HCT116 (cell line): ENCODE results near the gene SYNDIG1. TPM values are rescaled to one million over a fixed set of nuclear protein-coding genes. Genes with fewer than 3 reads are reported as not detected.

ENCODE experiments used
- ATAC-seq: fragments of 200-7000 bp; cut with Tn5 transposase; 2 replicates; pipeline ENCODE4 v1.9.1; 2020; ENCODE audit warnings: mild to moderate bottlenecking, moderate library complexity
- BruUV-seq: library from RNA; stranded (reverse); fragments of 400-500 nt; replicated peaks from 2 replicates; lab custom pipeline; 2021; lab: Mats Ljungman, UMichigan
- CTCF ChIA-PET: fragments of 300-600 bp; sonication (Branson Sonifier 250); formaldehyde crosslinking; loops from one replicate; lab custom pipeline; 2021; ENCODE audit warnings: antibody characterized with exemption; lab: Charles Lee
- POLR2A ChIA-PET: fragments of 300-600, 350-600 bp; sonication (Branson Sonifier 250); formaldehyde crosslinking; loops from one replicate; lab custom pipeline; 2021; ENCODE audit warnings: antibody characterized with exemption; lab: Charles Lee
- RAD21 ChIA-PET, 2 experiments: fragments of 300-600 bp; sonication (Branson Sonifier 250); formaldehyde crosslinking; loops; one replicate each; lab custom pipeline; 2023; ENCODE audit warnings: low total read pairs in 2 of 2; ENCODE audit not compliant: uncharacterized antibody in 2 of 2, unreplicated experiment in 2 of 2, low non-redundant PET in 1 of 2; lab: Charles Lee
- DNase-seq: peaks from one replicate; pipeline ENCODE4 v3.0.0-alpha.2; 2010; ENCODE audit warnings: low read depth, low spot score
- H2AFZ ChIP-seq: fragments of 200-600 bp; shearing (Covaris generic), sonication (generic); 2 replicates; pipeline ENCODE4 v1.6.1; 2017; ENCODE audit warnings: low read depth, mixed run types, mixed read lengths, antibody characterized with exemption, low read length; ENCODE audit not compliant: poor library complexity, severe bottlenecking
- H3K27ac ChIP-seq: 2 replicates; pipeline ENCODE4 v1.5.1; 2012; ENCODE audit warnings: low read depth, low read length
- H3K27me3 ChIP-seq: fragments of 200-600 bp; sonication (generic); 2 replicates; pipeline ENCODE4 v1.6.1; 2016; ENCODE audit warnings: mixed run types, low read length, mixed read lengths; ENCODE audit not compliant: insufficient read depth
- H3K36me3 ChIP-seq, 2 experiments: fragments of 200-500 bp in 1 of 2; fragments of 200-600 bp in 1 of 2; sonication (Bioruptor generic) in 1 of 2; sonication (generic) in 1 of 2; 2 replicates each; pipeline versions ENCODE4 v1.5.1 to v1.6.1; 2014 to 2016; ENCODE audit warnings: low read length in 2 of 2, inconsistent platforms in 1 of 2, mixed read lengths in 1 of 2, mixed run types in 1 of 2; ENCODE audit not compliant: insufficient read depth in 2 of 2, control insufficient read depth in 1 of 2
- H3K4me1 ChIP-seq, 2 experiments: fragments of 200-600 bp in 1 of 2; sonication (generic) in 1 of 2; 2 replicates each; pipeline versions ENCODE4 v1.5.1 to v1.6.1; 2012 to 2017; ENCODE audit warnings: low read length in 2 of 2, inconsistent platforms in 1 of 2, mild to moderate bottlenecking in 1 of 2, mixed read lengths in 1 of 2, mixed run types in 1 of 2, moderate library complexity in 1 of 2; ENCODE audit not compliant: insufficient read depth in 2 of 2, control insufficient read depth in 1 of 2
- H3K4me2 ChIP-seq: fragments of 200-600 bp; sonication (generic); 2 replicates; pipeline ENCODE4 v1.6.1; 2017; ENCODE audit warnings: mixed run types, low read length, mixed read lengths
- H3K4me3 ChIP-seq, 2 experiments: fragments of 200-600 bp in 1 of 2; sonication (generic) in 1 of 2; replicated peaks in 1 of 2; 2 replicates each; pipeline ENCODE4 v1.5.1; 2011 to 2016; ENCODE audit warnings: low read length in 2 of 2, control low read depth in 1 of 2, low read depth in 1 of 2, mild to moderate bottlenecking in 1 of 2, mixed read lengths in 1 of 2, mixed run types in 1 of 2
- H3K79me2 ChIP-seq: fragments of 200-600 bp; sonication (generic); 2 replicates; pipeline ENCODE4 v1.6.1; 2017; ENCODE audit warnings: mild to moderate bottlenecking, mixed run types, low read length, moderate library complexity, mixed read lengths; ENCODE audit not compliant: insufficient read depth
- H3K9ac ChIP-seq: fragments of 200-600 bp; sonication (generic); 2 replicates; pipeline ENCODE4 v1.6.1; 2016; ENCODE audit warnings: low read length, mixed read lengths
- H3K9me2 ChIP-seq: fragments of 200-600 bp; sonication (generic), shearing (Covaris generic); 2 replicates; pipeline ENCODE4 v1.6.1; 2017; ENCODE audit warnings: mixed run types, mild to moderate bottlenecking, moderate library complexity; ENCODE audit not compliant: insufficient read depth
- H3K9me3 ChIP-seq, 2 experiments: fragments of 200-500 bp in 1 of 2; fragments of 200-600 bp in 1 of 2; sonication (Bioruptor generic) in 1 of 2; sonication (generic) in 1 of 2; 2 replicates each; pipeline ENCODE4 v1.6.1; 2014 to 2017; ENCODE audit warnings: low read length in 2 of 2, mixed read lengths in 2 of 2, inconsistent platforms in 1 of 2, low read depth in 1 of 2, mild to moderate bottlenecking in 1 of 2, mixed run types in 1 of 2, moderate library complexity in 1 of 2; ENCODE audit not compliant: control insufficient read depth in 1 of 2, insufficient read depth in 1 of 2
- H4K20me1 ChIP-seq: fragments of 200-600 bp; sonication (generic), shearing (Covaris generic); 2 replicates; pipeline ENCODE4 v1.6.1; 2017; ENCODE audit warnings: mixed run types, mild to moderate bottlenecking, moderate library complexity; ENCODE audit not compliant: insufficient read depth
- CBX3 ChIP-seq: IDR thresholded peaks from 2 replicates; pipeline ENCODE4 v1.6.1; 2012; ENCODE audit warnings: low read depth
- CEBPB ChIP-seq: IDR thresholded peaks from 2 replicates; pipeline ENCODE4 v1.6.1; 2012; ENCODE audit warnings: low read depth
- ELF1 ChIP-seq: IDR thresholded peaks from 2 replicates; pipeline ENCODE4 v1.6.1; 2012; ENCODE audit warnings: low read depth, borderline replicate concordance
- EZH2phosphoT487 ChIP-seq: fragments of 200-600 bp; IDR thresholded peaks from 2 replicates; pipeline ENCODE4 v1.6.1; 2018; ENCODE audit warnings: antibody characterized with exemption, borderline replicate concordance
- POLR2A ChIP-seq: IDR thresholded peaks from 2 replicates; pipeline ENCODE4 v1.7.0; 2011; ENCODE audit warnings: borderline replicate concordance; ENCODE audit not compliant: insufficient read depth, insufficient read length; ENCODE audit errors: extremely low read depth
- RAD21 ChIP-seq: IDR thresholded peaks from 2 replicates; pipeline ENCODE4 v1.6.1; 2012; ENCODE audit warnings: low read depth, mild to moderate bottlenecking
- SIN3A ChIP-seq: IDR thresholded peaks from 2 replicates; pipeline ENCODE4 v1.6.1; 2012; ENCODE audit warnings: low read depth
- SP1 ChIP-seq: IDR thresholded peaks from 2 replicates; pipeline ENCODE4 v1.6.1; 2012; ENCODE audit warnings: low read depth
- TCF7L2 ChIP-seq: IDR thresholded peaks from 2 replicates; pipeline ENCODE4 v1.7.0; 2011; ENCODE audit warnings: borderline replicate concordance, inconsistent platforms; ENCODE audit not compliant: insufficient read depth, insufficient read length; ENCODE audit errors: extremely low read depth
- YY1 ChIP-seq: IDR thresholded peaks from 2 replicates; pipeline ENCODE4 v1.6.1; 2011; ENCODE audit warnings: low read length, low read depth, moderate library complexity, mild to moderate bottlenecking; ENCODE audit not compliant: insufficient replicate concordance; ENCODE audit errors: extremely low read depth
- ZFX ChIP-seq: fragments of 450-650 bp; IDR thresholded peaks from 2 replicates; pipeline ENCODE4 v1.6.1; 2017
- ZNF274 ChIP-seq: fragments of 200-500 bp; sonication (Bioruptor generic); IDR thresholded peaks from 2 replicates; pipeline ENCODE4 v1.6.1; 2014; ENCODE audit warnings: mild to moderate bottlenecking, low read depth, low read length, inconsistent platforms
- intact Hi-C: fragments of 100-400 bp; cut with micrococcal nuclease; formaldehyde crosslinking; loops from 2 replicates; pipeline ENCODE4 v1.10.0; 2022
- total RNA-seq: library from RNA; stranded (reverse); gene quantifications from one replicate; pipeline ENCODE4 v1.2.1, GENCODE V29; 2021; ENCODE audit not compliant: unreplicated experiment
- TF ChIP-seq, protein P1 (sequence below): IDR thresholded peaks from 2 replicates; pipeline ENCODE4 v1.6.1; 2012
- TF ChIP-seq, protein P2 (sequence below): IDR thresholded peaks from 2 replicates; pipeline ENCODE4 v1.6.1; 2011; ENCODE audit warnings: mild to moderate bottlenecking, low read length, moderate library complexity; ENCODE audit not compliant: insufficient replicate concordance; ENCODE audit errors: extremely low read depth
- TF ChIP-seq, protein P3 (sequence below): IDR thresholded peaks from 2 replicates; pipeline ENCODE4 v1.6.1; 2012; ENCODE audit warnings: low read depth
- TF ChIP-seq, protein P4 (sequence below): IDR thresholded peaks from 2 replicates; pipeline ENCODE4 v1.6.1; 2012
- TF ChIP-seq, protein P5 (sequence below), 3 experiments: fragments of 200-600 bp in 1 of 3; sonication (generic) in 1 of 3; IDR thresholded peaks in 2 of 3; conservative IDR thresholded peaks in 1 of 3; 2 replicates each; pipeline ENCODE4 v1.5.1; 2012 to 2017; ENCODE audit warnings: low read depth in 2 of 3, low read length in 2 of 3, antibody characterized with exemption in 1 of 3, borderline replicate concordance in 1 of 3, control low read depth in 1 of 3, mild to moderate bottlenecking in 1 of 3, mixed read lengths in 1 of 3, mixed run types in 1 of 3, moderate library complexity in 1 of 3; ENCODE audit not compliant: insufficient read depth in 1 of 3

Gene SYNDIG1
- total RNA-seq, 1 experiment from 2014 or later, result not detected

DNA sequence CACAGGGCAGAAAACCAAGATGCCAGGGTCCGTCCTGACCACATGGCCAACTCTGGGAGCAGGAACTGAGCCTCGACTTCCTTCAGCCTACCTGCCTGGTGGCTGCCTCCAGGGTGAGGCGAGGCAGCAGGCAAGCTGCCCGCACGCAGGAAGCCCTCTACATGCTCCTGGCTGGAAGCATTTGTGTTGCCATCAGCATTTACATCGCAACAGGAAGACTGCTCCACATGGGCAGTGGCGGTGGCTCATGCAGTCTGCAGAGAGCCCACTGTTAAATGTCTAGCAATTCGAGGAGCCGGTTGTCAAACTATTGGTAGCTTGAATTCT, 233.8 kb downstream of the SYNDIG1 start:
- ChIA-PET CTCF (no interaction called here), RAD21 (no interaction called here), POLR2A (interaction anchor here (0.6 kb wide), 1 partner anchor 550 kb away, joined by 5 read pairs; no protein-coding TSS in a partner anchor)
- H3K9me3 ChIP-seq, result no peaks in the 10 kb centered on the region
- no peaks in the 10 kb centered on the region for H3K4me1 ChIP-seq
- H3K36me3 ChIP-seq, result no peaks in the 10 kb centered on the region
- H3K4me3 ChIP-seq, result no peak overlapping the region
- H3K4me2 ChIP-seq, result no peak overlapping the region
- no peaks in the 10 kb centered on the region for H3K79me2 ChIP-seq
- no peaks in the 10 kb centered on the region for H3K9me2 ChIP-seq
- intact Hi-C loops, result no loop called here
- no TSS peak for BruUV-seq
- no peaks in the 10 kb centered on the region for H4K20me1 ChIP-seq
- TF ChIP-seq, protein P1, sequence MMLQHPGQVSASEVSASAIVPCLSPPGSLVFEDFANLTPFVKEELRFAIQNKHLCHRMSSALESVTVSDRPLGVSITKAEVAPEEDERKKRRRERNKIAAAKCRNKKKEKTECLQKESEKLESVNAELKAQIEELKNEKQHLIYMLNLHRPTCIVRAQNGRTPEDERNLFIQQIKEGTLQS, result no peak
- TF ChIP-seq, protein P2, sequence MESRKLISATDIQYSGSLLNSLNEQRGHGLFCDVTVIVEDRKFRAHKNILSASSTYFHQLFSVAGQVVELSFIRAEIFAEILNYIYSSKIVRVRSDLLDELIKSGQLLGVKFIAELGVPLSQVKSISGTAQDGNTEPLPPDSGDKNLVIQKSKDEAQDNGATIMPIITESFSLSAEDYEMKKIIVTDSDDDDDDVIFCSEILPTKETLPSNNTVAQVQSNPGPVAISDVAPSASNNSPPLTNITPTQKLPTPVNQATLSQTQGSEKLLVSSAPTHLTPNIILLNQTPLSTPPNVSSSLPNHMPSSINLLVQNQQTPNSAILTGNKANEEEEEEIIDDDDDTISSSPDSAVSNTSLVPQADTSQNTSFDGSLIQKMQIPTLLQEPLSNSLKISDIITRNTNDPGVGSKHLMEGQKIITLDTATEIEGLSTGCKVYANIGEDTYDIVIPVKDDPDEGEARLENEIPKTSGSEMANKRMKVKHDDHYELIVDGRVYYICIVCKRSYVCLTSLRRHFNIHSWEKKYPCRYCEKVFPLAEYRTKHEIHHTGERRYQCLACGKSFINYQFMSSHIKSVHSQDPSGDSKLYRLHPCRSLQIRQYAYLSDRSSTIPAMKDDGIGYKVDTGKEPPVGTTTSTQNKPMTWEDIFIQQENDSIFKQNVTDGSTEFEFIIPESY, result no peak
- TF ChIP-seq RAD21 (no peak), ZNF274 (no peak), YY1 (no peak), SIN3A (no peak), TCF7L2 (no peak), POLR2A (no peak), CEBPB (no peak), SP1 (no peak), EZH2phosphoT487 (no peak), CBX3 (no peak), ELF1 (no peak), ZFX (no peak)
- TF ChIP-seq, protein P3, sequence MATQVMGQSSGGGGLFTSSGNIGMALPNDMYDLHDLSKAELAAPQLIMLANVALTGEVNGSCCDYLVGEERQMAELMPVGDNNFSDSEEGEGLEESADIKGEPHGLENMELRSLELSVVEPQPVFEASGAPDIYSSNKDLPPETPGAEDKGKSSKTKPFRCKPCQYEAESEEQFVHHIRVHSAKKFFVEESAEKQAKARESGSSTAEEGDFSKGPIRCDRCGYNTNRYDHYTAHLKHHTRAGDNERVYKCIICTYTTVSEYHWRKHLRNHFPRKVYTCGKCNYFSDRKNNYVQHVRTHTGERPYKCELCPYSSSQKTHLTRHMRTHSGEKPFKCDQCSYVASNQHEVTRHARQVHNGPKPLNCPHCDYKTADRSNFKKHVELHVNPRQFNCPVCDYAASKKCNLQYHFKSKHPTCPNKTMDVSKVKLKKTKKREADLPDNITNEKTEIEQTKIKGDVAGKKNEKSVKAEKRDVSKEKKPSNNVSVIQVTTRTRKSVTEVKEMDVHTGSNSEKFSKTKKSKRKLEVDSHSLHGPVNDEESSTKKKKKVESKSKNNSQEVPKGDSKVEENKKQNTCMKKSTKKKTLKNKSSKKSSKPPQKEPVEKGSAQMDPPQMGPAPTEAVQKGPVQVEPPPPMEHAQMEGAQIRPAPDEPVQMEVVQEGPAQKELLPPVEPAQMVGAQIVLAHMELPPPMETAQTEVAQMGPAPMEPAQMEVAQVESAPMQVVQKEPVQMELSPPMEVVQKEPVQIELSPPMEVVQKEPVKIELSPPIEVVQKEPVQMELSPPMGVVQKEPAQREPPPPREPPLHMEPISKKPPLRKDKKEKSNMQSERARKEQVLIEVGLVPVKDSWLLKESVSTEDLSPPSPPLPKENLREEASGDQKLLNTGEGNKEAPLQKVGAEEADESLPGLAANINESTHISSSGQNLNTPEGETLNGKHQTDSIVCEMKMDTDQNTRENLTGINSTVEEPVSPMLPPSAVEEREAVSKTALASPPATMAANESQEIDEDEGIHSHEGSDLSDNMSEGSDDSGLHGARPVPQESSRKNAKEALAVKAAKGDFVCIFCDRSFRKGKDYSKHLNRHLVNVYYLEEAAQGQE, result no peak
- TF ChIP-seq, protein P4, sequence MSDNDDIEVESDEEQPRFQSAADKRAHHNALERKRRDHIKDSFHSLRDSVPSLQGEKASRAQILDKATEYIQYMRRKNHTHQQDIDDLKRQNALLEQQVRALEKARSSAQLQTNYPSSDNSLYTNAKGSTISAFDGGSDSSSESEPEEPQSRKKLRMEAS, result no peak
- TF ChIP-seq, protein P5, sequence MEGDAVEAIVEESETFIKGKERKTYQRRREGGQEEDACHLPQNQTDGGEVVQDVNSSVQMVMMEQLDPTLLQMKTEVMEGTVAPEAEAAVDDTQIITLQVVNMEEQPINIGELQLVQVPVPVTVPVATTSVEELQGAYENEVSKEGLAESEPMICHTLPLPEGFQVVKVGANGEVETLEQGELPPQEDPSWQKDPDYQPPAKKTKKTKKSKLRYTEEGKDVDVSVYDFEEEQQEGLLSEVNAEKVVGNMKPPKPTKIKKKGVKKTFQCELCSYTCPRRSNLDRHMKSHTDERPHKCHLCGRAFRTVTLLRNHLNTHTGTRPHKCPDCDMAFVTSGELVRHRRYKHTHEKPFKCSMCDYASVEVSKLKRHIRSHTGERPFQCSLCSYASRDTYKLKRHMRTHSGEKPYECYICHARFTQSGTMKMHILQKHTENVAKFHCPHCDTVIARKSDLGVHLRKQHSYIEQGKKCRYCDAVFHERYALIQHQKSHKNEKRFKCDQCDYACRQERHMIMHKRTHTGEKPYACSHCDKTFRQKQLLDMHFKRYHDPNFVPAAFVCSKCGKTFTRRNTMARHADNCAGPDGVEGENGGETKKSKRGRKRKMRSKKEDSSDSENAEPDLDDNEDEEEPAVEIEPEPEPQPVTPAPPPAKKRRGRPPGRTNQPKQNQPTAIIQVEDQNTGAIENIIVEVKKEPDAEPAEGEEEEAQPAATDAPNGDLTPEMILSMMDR (IDR thresholded peaks at IDR 0.05 in 2 of 3, conservative IDR thresholded peaks at IDR 0.05 in 1 of 3; ENCODE audit: borderline replicate concordance in 1 of 3, insufficient read depth in 1 of 3, low read depth in 2 of 3, low read length in 2 of 3), result no peak
- H3K9ac ChIP-seq, result no peak overlapping the region
- H3K27ac ChIP-seq, result no peak overlapping the region
- no peak for DNase-seq
- peaks cover 63% of the 10 kb centered on the region for H3K27me3 ChIP-seq
- H2AFZ ChIP-seq, result no peak overlapping the region
- ATAC-seq, result no peak
